HG02852 (cell line): ENCODE measurements around the gene KRT72.

Experiments used
- ATAC-seq: cut with Tn5 transposase; IDR thresholded peaks from one replicate; pipeline ENCODE4 v1.9.1; 2021; ENCODE audit warnings: mild to moderate bottlenecking, moderate library complexity; ENCODE audit not compliant: unreplicated experiment

KRT72 gene

DNA sequence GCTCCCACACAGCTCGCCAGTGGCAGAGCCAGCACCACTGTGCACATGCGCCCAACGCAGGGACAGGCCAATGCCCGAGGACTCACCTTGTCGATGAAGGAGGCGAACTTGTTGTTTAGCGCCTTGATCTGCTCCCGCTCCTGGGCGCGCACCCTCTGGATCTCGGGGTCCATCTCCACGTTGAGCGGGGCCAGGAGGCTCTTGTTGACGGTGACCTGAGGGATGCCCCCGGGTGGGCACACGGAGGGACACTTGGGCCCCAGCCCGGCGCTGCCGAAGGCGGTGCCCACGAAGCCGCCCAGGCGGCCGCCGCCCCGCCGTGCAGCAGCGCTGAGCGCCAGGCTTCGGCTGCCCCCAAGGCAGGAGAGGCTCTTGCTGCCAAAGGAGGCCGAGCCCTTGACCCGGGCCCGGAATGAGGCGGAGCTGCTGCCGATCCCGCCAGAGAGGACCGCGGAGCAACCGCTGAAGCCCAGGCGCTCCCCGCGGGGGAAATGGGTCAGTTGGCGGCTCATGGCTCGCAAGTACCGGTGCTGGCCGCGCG, at the start of gene KRT72:
Gene KRT72, minus strand, starts transcription at position 523 of the 541 bp plus-strand sequence. Its CDS starts 11 bp downstream, at position 512.
- no peak for ATAC-seq

DNA sequence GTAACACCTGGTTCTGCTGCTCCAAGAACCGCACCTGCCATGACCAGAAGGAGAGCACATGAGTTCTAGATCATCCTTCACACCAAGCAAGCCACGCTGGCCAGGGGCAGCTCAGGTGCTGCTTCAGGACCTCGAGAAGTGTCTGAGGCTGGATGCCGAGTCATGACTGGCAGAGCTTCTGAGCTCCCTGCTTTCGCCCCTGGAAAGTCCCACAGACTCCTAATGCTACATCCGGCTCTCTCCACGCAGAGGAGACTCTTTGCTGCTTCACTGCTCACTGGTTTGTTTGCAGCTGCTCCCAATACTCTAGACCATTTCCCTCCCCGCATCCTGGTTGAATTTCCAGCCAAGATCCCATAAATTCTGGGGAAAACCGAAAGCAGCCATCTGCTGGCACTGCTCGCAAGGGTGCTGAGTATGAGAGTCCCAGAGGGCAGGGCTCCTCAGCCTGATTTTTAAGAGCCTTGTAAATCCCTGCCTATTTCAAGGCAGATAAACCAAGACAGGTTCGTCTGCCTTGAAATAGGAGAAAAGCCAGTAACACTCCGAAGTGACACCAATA, 49.3 kb upstream of the KRT72 start:
- no peak for ATAC-seq

DNA sequence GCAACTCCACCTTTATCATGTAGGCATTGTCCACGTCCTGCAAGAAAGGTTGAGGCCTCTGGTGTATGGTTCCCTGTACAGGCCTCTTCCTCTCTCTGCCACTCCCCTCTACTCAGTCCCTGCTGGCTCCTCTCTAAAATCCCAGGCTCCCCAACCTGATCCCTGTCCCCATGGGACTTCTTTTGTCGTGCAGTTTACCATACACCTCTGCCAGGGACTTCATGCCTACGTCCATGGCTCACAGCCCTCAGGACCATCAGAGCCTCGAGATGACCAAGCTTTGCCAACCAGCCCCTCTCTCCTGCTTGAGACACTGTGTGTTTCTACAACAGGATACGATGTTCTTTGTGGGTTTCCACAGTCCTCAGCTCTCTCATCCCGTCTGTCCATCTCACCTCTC, 47.8 kb upstream of the KRT72 start:
- ATAC-seq = no peak

DNA sequence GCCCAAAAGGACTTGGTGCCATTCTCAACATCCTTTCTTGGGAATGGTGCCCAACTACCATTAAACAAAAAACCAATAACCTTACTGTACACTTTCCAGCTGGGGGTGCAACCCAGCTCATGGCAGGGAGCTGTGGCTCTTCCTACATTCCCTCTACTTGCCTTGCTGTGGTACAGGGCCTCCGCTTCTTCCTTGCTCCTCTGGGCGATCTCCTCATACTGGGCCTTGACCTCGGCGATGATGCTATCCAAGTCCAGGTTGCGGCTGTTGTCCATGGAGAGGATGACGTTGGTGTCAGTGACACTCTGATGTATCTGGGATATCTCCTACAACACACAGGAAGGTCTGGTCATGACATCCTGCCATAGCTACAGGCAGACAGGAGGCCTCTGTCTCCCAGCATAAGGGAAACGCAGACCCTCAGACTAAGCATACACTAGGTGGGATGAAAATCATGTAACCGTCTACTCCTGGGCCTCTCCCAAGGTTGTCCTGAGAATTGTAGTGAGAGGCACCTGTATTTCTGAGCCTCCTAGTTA, 46.8 kb upstream of the KRT72 start:
- no peak for ATAC-seq

DNA sequence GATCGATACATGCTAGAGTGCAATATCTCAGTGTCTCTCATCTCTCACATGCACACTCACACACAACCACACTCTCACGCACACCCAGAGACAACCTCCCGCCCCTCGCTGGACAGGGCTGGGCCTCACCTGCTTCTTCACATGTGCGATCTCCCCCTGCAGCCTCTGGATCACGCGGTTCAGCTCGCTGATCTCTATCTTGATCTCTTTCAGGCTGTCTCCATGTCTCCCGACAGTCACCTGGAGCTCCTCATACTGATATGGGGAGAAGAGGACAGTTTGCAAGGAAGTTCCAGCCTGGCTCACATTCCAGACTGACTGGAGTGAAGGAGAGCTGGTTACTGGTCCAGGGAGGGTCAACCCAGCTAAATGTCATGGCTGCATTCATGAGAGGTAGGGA, 46.3 kb upstream of the KRT72 start:
- no peak for ATAC-seq

DNA sequence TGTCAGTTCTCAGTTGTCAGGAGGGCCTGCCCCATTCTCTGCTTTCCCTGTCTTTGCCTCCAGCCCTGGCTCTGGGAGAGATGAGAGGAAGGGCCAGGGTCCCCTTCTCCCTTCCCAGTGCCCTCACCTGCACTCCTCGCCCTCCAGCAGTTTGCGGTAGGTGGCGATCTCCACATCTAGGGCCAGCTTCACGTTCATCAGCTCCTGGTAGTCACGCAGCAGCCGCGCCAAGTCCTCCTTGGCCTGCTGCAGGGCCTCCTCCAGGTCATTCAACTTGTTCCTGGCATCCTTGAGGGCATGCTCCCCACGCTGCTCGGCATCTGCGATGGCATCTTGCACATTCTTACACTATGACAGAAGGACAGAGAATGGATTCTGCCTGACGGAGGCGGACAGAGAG, 45.4 kb upstream of the KRT72 start:
- no peak for ATAC-seq

DNA sequence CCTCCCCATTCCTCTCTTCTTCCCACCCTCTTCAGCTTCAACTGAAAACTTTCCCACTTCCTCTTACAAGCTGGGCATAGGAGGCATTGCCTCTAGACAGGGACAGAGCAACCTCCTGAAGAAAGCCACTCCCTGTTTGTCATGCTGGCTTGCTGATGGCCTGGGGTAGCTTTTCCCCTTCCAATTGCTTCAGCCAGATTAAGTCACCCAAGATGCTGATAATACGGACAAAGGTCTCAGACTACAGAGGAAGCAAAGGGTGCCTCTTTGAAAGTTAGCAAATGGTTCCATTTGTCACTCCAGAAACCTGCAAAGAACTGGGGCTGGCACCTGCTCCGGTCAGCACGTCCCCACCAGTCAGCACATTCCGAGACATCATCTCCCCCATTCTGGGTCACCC, 44.7 kb upstream of the KRT72 start:
- no peak for ATAC-seq

DNA sequence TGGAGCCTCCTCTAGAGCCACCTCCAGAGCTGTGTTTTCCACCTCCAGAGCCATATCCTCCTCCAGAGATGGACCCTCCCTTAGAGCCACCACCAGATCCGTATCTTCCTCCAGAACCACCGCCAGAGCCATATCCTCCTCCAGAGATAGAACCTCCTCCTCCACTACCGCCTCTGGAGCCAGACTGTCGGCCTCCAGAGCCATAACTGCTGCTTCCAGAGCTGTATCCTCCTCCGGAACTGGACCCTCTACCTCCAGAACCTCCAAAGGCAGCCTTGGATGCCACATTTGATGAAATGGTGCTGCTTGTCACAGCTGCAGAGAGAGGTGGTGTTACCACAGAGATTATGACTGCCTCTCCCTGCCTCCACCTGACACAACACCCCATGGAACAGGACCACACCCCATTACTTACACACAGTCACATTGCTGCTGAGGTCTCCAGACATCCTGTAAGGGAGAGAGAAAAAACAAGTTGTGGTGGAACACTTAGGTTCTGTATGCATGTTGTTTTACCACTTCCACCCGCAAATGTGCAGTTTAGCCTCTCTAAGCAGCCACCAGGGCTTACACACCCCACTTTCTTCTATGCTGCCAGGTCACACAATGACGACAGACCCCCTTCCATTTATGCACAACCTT, 44.0 kb upstream of the KRT72 start:
- ATAC-seq = no peak

DNA sequence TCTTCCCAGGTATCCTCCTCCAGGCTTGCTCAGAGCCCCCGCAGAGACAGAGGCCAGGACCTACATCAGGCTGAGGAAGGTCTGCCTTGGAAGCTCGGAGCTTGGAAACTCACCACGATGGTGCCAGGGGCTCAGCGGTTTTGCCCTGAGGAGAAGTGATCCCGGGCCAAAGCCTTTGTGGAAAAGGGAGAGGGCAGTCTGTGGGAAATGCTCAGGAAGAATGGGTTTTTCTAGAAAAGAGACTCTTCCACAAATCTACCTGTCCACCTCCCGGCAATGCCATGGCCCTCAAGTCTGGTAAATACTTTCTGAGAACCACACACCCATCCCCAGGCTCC, 42.8 kb upstream of the KRT72 start:
- no peak for ATAC-seq

DNA sequence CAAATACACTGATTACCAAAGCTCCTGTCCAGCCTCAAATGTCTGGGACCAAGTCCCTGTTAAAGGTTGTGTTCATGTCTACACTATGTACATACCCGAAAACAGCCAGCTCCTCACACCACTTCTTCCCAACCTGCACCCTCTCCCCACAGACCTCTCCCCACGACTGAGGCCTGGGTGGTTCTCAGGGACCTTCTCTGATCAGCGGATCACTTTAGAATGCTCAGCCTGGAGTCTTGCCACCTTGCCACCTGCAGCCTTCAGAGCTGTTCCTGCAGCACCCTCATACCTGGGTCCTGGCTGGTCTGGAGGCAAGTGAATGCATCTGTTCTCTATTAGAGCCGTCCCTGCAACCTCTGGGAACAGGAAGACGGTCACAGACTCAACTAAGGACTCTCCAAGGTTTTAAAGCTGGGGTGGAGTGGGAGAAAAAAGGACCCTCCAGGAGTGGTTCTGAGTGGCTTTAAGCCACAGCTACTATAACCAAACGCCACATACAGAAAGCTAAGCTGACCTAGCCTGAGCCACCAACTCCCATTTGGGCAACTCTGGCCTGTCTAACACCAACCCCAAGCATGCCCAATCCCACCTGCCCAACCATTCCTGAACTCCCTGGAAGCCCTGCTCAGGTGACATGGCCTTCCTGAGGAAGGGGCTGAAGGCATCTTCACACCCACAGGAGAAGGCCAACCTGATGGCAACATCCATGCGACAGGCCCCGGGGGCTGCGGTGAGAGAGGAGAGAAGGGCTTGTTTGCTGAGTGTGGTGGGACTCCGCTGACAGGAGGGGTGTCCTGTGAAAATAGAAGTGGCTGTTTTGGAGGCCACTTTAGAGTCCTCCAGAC, 42.2 kb upstream of the KRT72 start:
- no peak for ATAC-seq

DNA sequence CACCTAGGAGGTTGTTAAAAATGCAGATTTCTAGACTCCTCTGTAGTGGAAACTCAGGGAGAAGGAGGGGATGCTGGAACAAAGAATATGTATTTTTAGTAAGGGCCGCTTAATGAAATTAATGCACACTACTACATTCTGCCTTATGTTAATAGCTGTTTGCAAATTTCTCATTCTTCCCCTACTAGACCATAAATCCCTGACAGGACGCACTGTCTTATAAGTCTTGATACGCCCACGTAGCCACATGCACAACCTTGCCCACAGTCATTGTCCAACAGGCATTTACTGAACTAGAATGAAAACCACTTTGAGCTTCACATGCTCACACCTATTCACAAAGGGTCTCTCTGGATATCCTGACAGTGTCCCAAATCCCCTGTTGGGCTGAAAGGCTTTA, 40.2 kb upstream of the KRT72 start:
- no peak for ATAC-seq

DNA sequence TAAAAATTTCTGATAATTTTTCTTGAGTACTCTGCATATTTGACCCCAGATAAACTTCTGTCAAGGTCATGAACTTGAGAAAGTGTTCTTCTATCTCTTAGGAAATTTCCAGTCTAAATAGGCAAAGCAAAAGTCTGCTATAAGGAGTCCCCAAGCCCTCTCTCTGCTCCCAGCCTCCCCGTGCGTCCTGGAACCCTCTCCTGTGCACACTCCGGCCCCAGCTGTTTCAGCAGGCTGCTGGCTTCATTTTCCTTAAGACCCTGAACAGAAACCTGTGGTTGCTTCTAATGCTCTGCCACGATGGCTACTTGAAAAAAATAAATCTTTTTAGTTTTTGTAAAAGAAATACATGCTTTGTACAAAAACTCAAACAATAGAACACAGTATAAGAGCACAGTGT, 36.0 kb upstream of the KRT72 start:
- ATAC-seq = no peak

DNA sequence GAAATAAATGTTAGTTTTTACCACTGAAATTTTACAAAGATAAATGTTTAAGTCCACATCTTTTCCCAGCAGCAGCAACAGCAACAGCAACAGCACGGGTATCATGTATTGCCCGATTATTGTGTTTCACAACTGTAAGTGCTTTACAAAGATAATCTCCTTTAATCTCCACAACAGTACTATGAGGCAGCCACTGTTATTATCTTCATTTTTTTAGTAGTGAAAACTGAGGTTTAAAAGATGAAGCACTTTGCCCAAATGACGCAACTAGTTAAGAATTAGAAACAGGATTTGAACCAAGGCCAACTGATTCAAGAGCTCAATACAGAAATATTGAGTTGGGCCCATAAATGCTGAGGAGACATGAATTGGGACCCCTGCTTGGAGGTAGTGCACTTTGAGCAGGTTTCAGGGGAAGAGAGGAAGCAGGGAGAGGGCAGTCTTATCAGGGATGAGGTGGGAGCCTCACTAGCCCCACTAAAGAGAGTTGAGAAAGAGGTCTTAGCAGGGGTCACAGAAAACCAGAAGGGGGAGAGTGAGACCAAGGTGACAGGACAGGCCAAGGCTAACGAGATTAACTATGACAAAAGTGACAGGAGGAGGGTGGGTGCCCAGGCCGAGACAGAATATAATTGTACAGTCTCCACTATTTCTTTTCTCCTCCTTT, 35.5 kb upstream of the KRT72 start:
- no peak for ATAC-seq

DNA sequence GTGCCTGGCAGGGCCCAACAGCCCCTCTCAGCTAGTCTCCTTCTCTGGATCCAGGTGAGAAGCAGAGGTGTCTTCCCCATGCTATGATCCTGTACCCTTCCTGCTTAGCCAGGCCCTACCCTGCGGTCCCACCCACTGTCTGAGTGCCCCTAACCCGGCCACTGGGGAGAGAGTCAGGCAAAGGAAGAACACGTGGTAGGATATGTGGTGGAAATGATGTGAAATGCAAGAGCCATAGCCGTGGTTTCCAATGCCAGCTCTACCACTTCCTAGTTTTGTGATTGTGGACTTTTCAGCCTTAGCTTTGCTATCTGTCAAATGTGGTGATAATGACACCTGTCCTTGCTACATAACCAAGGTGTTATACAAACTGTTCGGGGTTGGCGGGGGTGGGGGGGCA, 34.9 kb upstream of the KRT72 start:
- ATAC-seq = no peak

DNA sequence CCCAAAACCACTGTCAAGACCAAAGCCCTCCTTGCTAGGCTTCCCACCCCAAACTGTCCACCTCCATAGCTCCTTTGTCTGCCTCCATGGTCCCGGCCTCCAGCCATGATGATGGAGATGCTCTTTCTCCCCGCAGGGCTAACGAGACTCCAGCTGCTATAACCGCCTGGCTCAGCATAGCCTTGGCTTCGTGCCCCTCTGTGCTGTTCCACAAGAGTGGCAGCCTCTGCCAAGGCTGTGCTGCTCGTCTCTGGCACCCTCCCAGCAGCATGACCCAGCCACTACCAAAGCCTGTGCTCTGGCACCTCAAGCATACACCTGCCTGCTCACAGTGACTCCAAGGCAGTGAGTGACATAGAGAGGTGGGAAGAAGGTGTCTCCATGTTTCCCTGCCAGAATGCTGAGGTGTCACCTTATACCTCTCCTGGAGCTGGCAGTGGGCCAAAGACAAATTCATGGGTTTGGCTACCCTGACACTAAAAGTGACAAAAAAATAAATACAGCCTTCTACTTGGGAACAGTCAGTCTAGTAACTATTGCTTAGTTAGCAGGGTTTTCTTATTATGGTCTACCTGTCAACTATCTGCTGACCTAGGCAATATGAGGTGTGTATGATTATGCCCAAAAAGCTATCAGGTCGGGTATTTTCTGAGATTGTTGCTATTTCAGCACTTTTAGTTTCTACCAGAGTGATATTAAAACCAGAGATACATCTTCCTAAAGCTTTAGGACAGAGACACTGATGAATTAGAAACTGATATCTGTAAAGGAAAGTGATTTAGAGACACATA, 33.2 kb upstream of the KRT72 start:
- no peak for ATAC-seq

DNA sequence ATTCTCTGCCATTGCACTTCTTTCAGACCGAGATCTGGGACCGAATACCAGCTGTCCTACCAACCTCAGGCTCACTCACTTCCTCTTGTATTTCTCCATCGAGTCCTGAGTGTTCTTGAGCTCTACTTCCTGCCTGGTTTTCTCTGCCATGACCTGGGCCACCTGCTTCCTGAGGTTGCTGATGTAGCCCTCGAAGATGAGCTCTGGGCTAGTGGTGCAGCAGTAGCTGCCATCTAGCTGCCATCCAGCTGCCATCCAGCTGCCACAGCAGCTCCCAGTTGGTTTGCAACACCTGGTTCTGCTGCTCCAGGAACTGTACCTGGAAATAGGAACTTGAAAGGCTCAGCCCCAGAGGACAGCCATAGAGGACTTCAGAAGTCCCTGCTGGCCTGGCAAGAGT, 32.1 kb upstream of the KRT72 start:
- no peak for ATAC-seq

DNA sequence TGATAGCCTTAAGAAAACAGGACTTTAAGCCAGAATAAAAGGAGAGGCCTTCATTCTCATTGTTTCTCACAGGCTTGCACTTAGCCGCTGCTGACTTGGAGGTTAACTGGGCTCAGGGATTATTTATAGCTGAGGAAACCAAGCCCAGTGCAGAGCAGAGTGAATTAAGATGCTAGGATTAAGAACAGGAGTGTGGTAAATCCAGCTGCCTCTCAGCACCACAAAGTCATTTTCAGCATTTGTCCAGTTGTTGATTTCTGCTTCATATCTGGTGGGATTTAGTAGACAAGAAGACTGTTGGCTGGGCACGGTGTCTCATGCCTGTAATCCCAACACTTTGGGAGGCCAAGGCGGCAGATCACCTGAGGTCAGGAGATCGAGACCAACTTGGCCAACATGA, 31.4 kb upstream of the KRT72 start:
- ATAC-seq = no peak

DNA sequence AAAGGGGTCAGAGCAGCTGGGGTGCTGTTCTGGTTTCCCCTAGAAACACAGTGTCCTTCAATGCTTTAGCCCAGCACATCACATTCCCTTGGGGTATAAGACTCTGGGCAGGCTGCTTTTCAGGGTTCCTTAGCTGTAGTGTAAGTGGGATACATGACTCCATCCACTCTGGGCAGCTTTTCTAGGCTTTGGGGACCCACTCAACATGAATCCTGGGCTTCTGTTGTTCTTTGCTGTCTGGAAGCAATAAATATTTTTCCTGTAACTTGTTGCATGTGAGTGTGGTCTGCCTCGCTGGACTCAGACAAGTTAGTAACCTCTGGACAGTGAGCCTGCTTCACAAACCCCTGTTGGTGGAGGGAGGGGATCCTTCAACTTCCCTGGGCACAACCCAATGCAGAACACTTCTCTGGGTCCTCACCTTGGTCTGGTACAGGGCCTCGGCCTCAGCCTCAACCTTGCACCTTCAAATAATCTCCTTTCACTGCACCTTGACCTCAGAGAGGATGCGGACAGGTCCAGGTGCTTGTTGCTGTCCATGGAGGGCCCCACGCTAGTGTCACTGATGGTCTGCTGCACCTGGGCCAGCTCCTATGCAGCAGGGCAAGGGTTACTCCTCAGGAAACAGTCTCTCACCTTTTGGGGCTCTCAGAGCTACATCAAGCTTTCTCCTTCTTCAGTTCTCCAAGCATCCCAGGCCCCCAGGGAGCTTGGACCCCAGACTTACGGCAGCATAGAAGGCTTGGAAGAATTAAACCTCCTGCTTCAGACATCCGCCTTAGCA, 30.6 kb upstream of the KRT72 start:
- no peak for ATAC-seq

DNA sequence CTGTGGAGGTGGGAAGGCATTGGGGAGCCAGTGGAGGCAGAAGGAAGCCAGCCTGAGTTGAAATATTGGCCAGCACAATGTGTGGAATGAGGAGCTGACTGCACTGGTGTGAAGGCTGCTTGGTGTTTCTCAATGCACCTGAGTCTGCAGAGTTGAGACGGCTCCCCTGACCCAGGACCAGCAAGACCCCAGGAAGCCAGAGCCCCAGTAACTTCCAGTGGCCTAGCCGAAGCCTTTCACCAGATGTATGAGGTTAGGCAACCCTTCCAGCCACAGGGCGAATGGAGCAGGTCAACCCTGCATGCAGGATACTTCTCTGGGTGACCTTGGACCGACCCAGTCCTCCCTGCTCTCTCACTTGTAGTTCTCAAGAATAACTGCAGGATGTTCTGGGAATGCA, 30.0 kb upstream of the KRT72 start:
- no peak for ATAC-seq
